A549 (cell line): ENCODE results near the gene PAPPA. TPM values are rescaled to one million over a fixed set of nuclear protein-coding genes. Genes with fewer than 3 reads are reported as not detected.

Experiments
- ATAC-seq, 2 experiments: fragments of 200-7000 bp in 1 of 2; fragments of >200 bp in 1 of 2; cut with Nextera tagmentation in 1 of 2; cut with Tn5 transposase in 1 of 2; 3 replicates each; pipeline versions ENCODE4 v1.8.0 to v1.9.1; 2018 to 2020; ENCODE audit warnings: mild to moderate bottlenecking in 1 of 2, moderate library complexity in 1 of 2
- CTCF ChIA-PET: fragments of 300-600 bp; sonication (Branson Sonifier 250); formaldehyde crosslinking; extraction: SDS; loops from one replicate; lab custom pipeline; 2021; ENCODE audit warnings: antibody characterized with exemption, inconsistent platforms; lab: Yijun Ruan, JAX
- POLR2A ChIA-PET: fragments of 350-600 bp; formaldehyde crosslinking; extraction: SDS; loops from one replicate; lab custom pipeline; 2021; ENCODE audit warnings: antibody characterized with exemption, inconsistent platforms; lab: Yijun Ruan, JAX
- DNase-seq, 2 experiments: peaks; one replicate each; pipeline versions ENCODE4 v3.0.0 to v3.0.0-alpha.2; 2011 to 2016; ENCODE audit warnings: low read depth in 1 of 2, low spot score in 1 of 2
- FAIRE-seq: peaks from 2 replicates; lab custom pipeline; 2011; peaks lifted over from hg19 to GRCh38; lab: Jason Lieb, UNC
- H3K27ac ChIP-seq, 2 experiments: fragments of >200 bp; sonication (Bioruptor Twin); formaldehyde crosslinking; 3 replicates each; pipeline ENCODE4 v1.5.1; 2016 to 2017
- H3K4me1 ChIP-seq: fragments of >200 bp; sonication (Bioruptor Twin); formaldehyde crosslinking; 3 replicates; pipeline ENCODE4 v1.6.1; 2016
- H3K4me2 ChIP-seq: fragments of >200 bp; sonication (Bioruptor Twin); formaldehyde crosslinking; 3 replicates; pipeline ENCODE4 v1.6.1; 2016
- H3K4me3 ChIP-seq: fragments of >200 bp; sonication (Bioruptor Twin); formaldehyde crosslinking; 3 replicates; pipeline ENCODE4 v1.5.1; 2016
- H3K9me3 ChIP-seq: fragments of >200 bp; sonication (Bioruptor Twin); formaldehyde crosslinking; 3 replicates; pipeline ENCODE4 v1.6.1; 2016
- ATOH8 ChIP-seq: fragments of 250-450 bp; sonication (Bioruptor Pico); IDR thresholded peaks from 2 replicates; pipeline ENCODE4 v1.5.0; 2020; ENCODE audit warnings: low read depth, mild to moderate bottlenecking, moderate library complexity
- CBX2 ChIP-seq: fragments of 200-600 bp; sonication (generic); IDR thresholded peaks from 2 replicates; pipeline ENCODE4 v1.6.1; 2016; ENCODE audit warnings: low read depth, mild to moderate bottlenecking, borderline replicate concordance
- CBX8 ChIP-seq: fragments of 200-600 bp; sonication (generic); IDR thresholded peaks from 2 replicates; pipeline ENCODE4 v1.6.1; 2016
- CHD4 ChIP-seq: fragments of 200-600 bp; sonication (generic); IDR thresholded peaks from 2 replicates; pipeline ENCODE4 v1.6.1; 2016; ENCODE audit warnings: antibody characterized with exemption, mild to moderate bottlenecking, borderline replicate concordance
- EHMT2 ChIP-seq: fragments of 200-600 bp; sonication (generic); IDR thresholded peaks from 2 replicates; pipeline ENCODE4 v1.6.1; 2016; ENCODE audit warnings: antibody characterized with exemption, low read depth, mild to moderate bottlenecking, moderate library complexity
- ESRRA ChIP-seq: fragments of 150-350 bp; IDR thresholded peaks from 2 replicates; pipeline ENCODE4 v1.6.1; 2014; ENCODE audit warnings: mild to moderate bottlenecking, low read length, borderline replicate concordance
- HDAC2 ChIP-seq: fragments of 200-600 bp; sonication (generic); IDR thresholded peaks from 2 replicates; pipeline ENCODE4 v1.6.1; 2016
- HES2 ChIP-seq: fragments of >200 bp; sonication (Bioruptor Twin); formaldehyde crosslinking; IDR thresholded peaks from 2 replicates; pipeline ENCODE4 v1.6.1; 2016
- HOXA7 ChIP-seq: fragments of 250-450 bp; sonication (Bioruptor Pico); IDR thresholded peaks from 2 replicates; pipeline ENCODE4 v1.5.0; 2020; ENCODE audit warnings: mild to moderate bottlenecking, moderate library complexity
- HOXB5 ChIP-seq: fragments of 250-450 bp; sonication (Bioruptor Pico); IDR thresholded peaks from 2 replicates; pipeline ENCODE4 v1.5.0; 2020; ENCODE audit warnings: mild to moderate bottlenecking, moderate library complexity
- JUNB ChIP-seq: fragments of >200 bp; sonication (Bioruptor Twin); formaldehyde crosslinking; IDR thresholded peaks from 2 replicates; pipeline ENCODE4 v1.6.1; 2016
- KDM5A ChIP-seq: fragments of 200-600 bp; sonication (generic); IDR thresholded peaks from 2 replicates; pipeline ENCODE4 v1.6.1; 2016; ENCODE audit warnings: antibody characterized with exemption, mild to moderate bottlenecking
- PBX3 ChIP-seq: IDR thresholded peaks from 2 replicates; pipeline ENCODE4 v1.6.1; 2012
- RARB ChIP-seq: fragments of 250-450 bp; sonication (Bioruptor Pico); IDR thresholded peaks from 2 replicates; pipeline ENCODE4 v1.8.0; 2021; ENCODE audit warnings: mild to moderate bottlenecking, moderate library complexity
- RFX5 ChIP-seq: fragments of 450-650 bp; IDR thresholded peaks from 2 replicates; pipeline ENCODE4 v1.7.1; 2014; ENCODE audit warnings: antibody characterized with exemption, mild to moderate bottlenecking, moderate library complexity
- RNF2 ChIP-seq: fragments of 200-600 bp; sonication (generic); IDR thresholded peaks from 2 replicates; pipeline ENCODE4 v1.6.1; 2016; ENCODE audit warnings: low read depth, mild to moderate bottlenecking, antibody characterized with exemption, moderate library complexity, borderline replicate concordance
- SMC3 ChIP-seq: fragments of >200 bp; sonication (Bioruptor Twin); formaldehyde crosslinking; IDR thresholded peaks from 3 replicates; pipeline ENCODE4 v1.6.1; 2018; ENCODE audit warnings: inconsistent platforms
- TP53 ChIP-seq: fragments of 250-450 bp; sonication (Bioruptor Pico); IDR thresholded peaks from 2 replicates; pipeline ENCODE4 v1.5.0; 2021; ENCODE audit warnings: mild to moderate bottlenecking, moderate library complexity
- USF2 ChIP-seq: fragments of 450-650 bp; IDR thresholded peaks from 2 replicates; pipeline ENCODE4 v1.6.1; 2014; ENCODE audit warnings: antibody characterized with exemption
- ZFP36 ChIP-seq: fragments of 450-650 bp; IDR thresholded peaks from 2 replicates; pipeline ENCODE4 v1.6.1; 2014; ENCODE audit warnings: borderline replicate concordance; ENCODE audit not compliant: partially characterized antibody
- WGBS: methylation state at CpG from one replicate; pipeline ENCODE4 v1.1.6; 2017; ENCODE audit errors: missing lambda C conversion rate; 5-methylcytosine and 5-hydroxymethylcytosine counted together
- polyA plus RNA-seq, 4 experiments: library from polyadenylated mRNA; depleted of rRNA in 3 of 4; stranded (reverse); fragments of >200 nt; fragmentation: RNase III in 1 of 4; extraction: RNeasy Plus Mini Kit Qiagen cat#74134 plus additional on column Dnase treatment in 1 of 4; gene quantifications; 2 replicates in 3 of 4; 3 replicates in 1 of 4; pipeline ENCODE4 v1.2.3, GENCODE V29; 2011 to 2017
- TF ChIP-seq, protein P1 (sequence below): fragments of 150-350 bp; IDR thresholded peaks from 2 replicates; pipeline ENCODE4 v1.6.1; 2014; ENCODE audit warnings: low read depth, mild to moderate bottlenecking, low read length
- TF ChIP-seq, protein P2 (sequence below): fragments of 200-600 bp; sonication (generic); IDR thresholded peaks from 2 replicates; pipeline ENCODE4 v1.6.1; 2016; ENCODE audit warnings: antibody characterized with exemption, mild to moderate bottlenecking, moderate library complexity

The PAPPA gene
- polyA plus RNA-seq, 2 of the 4 experiments (the other 2 are of a cell fraction), result 40.0 to 127 TPM

DNA sequence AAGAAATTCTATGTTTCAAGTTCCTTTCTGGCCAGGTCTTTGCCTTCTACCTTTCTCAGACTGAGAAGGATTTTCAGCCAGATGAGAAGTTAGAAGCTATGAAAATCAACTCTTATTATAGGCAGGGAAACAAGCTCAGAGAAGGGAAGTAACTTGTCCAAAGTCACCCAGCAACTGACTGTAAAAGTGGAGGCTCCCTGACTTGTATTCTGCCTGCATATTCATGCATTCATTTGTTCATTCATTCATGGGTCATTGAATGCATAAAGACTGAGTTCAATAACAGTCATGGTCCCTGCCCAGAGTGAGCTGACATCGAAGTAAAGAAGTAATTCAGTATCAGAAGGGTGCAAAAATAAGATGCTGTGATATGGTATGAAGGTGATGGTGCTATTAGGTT is 239.6 kb downstream of the PAPPA start:
- CTCF ChIA-PET, result interaction anchor here (1.8 kb wide), 1 partner anchor 802 kb away, joined by 4 read pairs; no protein-coding TSS in a partner anchor
- POLR2A ChIA-PET, result no interaction called here
- Histone ChIP-seq H3K4me1 (peaks cover 28% of the 10 kb centered on the region), H3K9me3 (no peaks in the 10 kb centered on the region), H3K4me2 (no peak overlapping the region), H3K4me3 (no peak overlapping the region), H3K27ac (0 out of 6 replicates have a peak overlapping the region, but pooled peaks of 1 of the 2 experiments have one; percentile 1)
- DNase-seq (no peak), FAIRE-seq (no peak), ATAC-seq (no peak)
- no peak for TF ChIP-seq CHD4
- TF ChIP-seq ESRRA, result no peak
- no peak for TF ChIP-seq HOXB5 (CRISPR knock-in tag)
- TF ChIP-seq JUNB, result no peak
- TF ChIP-seq USF2, result no peak
- no peak for TF ChIP-seq HDAC2
- TF ChIP-seq SMC3, result no peak
- no peak for TF ChIP-seq HES2
- TF ChIP-seq, protein P1, sequence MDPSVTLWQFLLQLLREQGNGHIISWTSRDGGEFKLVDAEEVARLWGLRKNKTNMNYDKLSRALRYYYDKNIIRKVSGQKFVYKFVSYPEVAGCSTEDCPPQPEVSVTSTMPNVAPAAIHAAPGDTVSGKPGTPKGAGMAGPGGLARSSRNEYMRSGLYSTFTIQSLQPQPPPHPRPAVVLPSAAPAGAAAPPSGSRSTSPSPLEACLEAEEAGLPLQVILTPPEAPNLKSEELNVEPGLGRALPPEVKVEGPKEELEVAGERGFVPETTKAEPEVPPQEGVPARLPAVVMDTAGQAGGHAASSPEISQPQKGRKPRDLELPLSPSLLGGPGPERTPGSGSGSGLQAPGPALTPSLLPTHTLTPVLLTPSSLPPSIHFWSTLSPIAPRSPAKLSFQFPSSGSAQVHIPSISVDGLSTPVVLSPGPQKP, result no peak
- no peak for TF ChIP-seq ZFP36
- no peak for TF ChIP-seq RFX5
- no peak for TF ChIP-seq CBX2
- TF ChIP-seq PBX3, result no peak
- 71% methylated on average over 1 of the region's 1 CpG for WGBS

GRCh38 chr9:116394070-116394469 is 240.5 kb downstream of the PAPPA start:
- Histone ChIP-seq H3K4me3 (no peak overlapping the region), H3K4me1 (peaks cover 21% of the 10 kb centered on the region; the same call in 2 of the 3 replicates), H3K27ac (peak overlapping the region in 1 of 2 experiments; percentile 8; a peak in 1 of 6 replicates), H3K9me3 (no peaks in the 10 kb centered on the region), H3K4me2 (no peak overlapping the region)
- no peak for FAIRE-seq
- CTCF ChIA-PET, result no interaction called here
- TF ChIP-seq RNF2, result no peak
- TF ChIP-seq ATOH8 (CRISPR knock-in tag), result no peak
- TF ChIP-seq EHMT2, result no peak
- TF ChIP-seq HDAC2, result no peak
- TF ChIP-seq HOXA7, result no peak
- no peak for TF ChIP-seq RARB (CRISPR knock-in tag)
- no peak for TF ChIP-seq CBX8
- TF ChIP-seq ZFP36, result no peak
- TF ChIP-seq USF2, result no peak
- TF ChIP-seq TP53 (CRISPR knock-in tag), result no peak
- TF ChIP-seq KDM5A, result no peak
- TF ChIP-seq, protein P2, sequence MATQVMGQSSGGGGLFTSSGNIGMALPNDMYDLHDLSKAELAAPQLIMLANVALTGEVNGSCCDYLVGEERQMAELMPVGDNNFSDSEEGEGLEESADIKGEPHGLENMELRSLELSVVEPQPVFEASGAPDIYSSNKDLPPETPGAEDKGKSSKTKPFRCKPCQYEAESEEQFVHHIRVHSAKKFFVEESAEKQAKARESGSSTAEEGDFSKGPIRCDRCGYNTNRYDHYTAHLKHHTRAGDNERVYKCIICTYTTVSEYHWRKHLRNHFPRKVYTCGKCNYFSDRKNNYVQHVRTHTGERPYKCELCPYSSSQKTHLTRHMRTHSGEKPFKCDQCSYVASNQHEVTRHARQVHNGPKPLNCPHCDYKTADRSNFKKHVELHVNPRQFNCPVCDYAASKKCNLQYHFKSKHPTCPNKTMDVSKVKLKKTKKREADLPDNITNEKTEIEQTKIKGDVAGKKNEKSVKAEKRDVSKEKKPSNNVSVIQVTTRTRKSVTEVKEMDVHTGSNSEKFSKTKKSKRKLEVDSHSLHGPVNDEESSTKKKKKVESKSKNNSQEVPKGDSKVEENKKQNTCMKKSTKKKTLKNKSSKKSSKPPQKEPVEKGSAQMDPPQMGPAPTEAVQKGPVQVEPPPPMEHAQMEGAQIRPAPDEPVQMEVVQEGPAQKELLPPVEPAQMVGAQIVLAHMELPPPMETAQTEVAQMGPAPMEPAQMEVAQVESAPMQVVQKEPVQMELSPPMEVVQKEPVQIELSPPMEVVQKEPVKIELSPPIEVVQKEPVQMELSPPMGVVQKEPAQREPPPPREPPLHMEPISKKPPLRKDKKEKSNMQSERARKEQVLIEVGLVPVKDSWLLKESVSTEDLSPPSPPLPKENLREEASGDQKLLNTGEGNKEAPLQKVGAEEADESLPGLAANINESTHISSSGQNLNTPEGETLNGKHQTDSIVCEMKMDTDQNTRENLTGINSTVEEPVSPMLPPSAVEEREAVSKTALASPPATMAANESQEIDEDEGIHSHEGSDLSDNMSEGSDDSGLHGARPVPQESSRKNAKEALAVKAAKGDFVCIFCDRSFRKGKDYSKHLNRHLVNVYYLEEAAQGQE, result no peak
- no peak for DNase-seq
- POLR2A ChIA-PET, result no interaction called here
- ATAC-seq, result no peak
- WGBS, result 89% methylated on average over 6 of the region's 6 CpGs
